HL-60 (cell line): ENCODE data around the gene IFI6.

Experiments used
- DNase-seq, 2 experiments: peaks; one replicate each; pipeline ENCODE4 v3.0.0-alpha.2; 2010 to 2020; ENCODE audit warnings: low read depth in 1 of 2, low spot score in 1 of 2
- H3K27ac ChIP-seq: fragments of 250-450 bp; sonication (Bioruptor Pico); replicated peaks from 2 replicates; pipeline ENCODE4 v1.5.1; 2020; ENCODE audit warnings: mild to moderate bottlenecking, moderate library complexity
- H3K27me3 ChIP-seq: fragments of 250-450 bp; sonication (Bioruptor Pico); 2 replicates; pipeline ENCODE4 v1.5.1; 2021; ENCODE audit warnings: mild to moderate bottlenecking, moderate library complexity; ENCODE audit not compliant: insufficient read depth, poor library complexity, severe bottlenecking
- H3K4me3 ChIP-seq: replicated peaks from 2 replicates; pipeline ENCODE4 v1.5.1; 2011; ENCODE audit warnings: mild to moderate bottlenecking, control low read depth, low read length; ENCODE audit not compliant: insufficient read depth
- GABPA ChIP-seq: IDR thresholded peaks from 2 replicates; pipeline ENCODE4 v1.6.1; 2012; ENCODE audit warnings: low read depth
- POLR2AphosphoS5 ChIP-seq: IDR thresholded peaks from 2 replicates; pipeline ENCODE4 v1.6.1; 2012; ENCODE audit warnings: low read depth
- SPI1 ChIP-seq: IDR thresholded peaks from 2 replicates; pipeline ENCODE4 v1.6.1; 2012; ENCODE audit warnings: low read depth, mild to moderate bottlenecking, borderline replicate concordance
- TF ChIP-seq, protein P1 (sequence below): IDR thresholded peaks from 2 replicates; pipeline ENCODE4 v1.6.1; 2012; ENCODE audit warnings: low read depth; ENCODE audit not compliant: insufficient replicate concordance
- TF ChIP-seq, protein P2 (sequence below): IDR thresholded peaks from one replicate; pipeline ENCODE4 v1.5.1; 2011; ENCODE audit warnings: low read length, control low read depth, inconsistent platforms; ENCODE audit not compliant: insufficient read depth

IFI6 gene

DNA sequence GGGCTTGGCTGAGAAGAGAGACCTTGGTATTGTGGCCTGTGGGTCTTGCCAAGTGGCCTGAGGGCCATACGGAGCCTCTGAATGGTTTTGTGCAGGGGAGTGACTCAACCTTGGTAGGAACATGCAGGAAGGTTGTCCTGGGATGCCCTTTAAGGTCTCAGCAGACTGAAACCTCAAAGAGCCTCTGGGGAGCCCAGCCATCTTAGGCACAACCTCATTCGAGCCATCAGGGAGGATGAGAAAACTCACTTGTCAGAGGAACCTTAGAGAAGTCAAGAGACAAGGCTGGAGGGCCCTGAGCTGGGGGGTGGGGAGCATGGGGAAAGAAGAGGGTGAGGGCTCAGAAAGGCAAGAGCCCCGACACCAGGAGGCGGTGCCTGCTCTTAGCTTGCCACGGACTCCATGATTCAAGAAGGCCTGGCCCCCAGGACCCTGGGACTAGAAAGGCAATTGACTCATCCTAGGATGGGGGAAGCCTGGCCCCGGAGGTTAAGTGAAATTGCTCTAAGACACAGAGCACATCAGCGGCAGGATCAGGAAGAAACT is 13.0 kb downstream of the IFI6 start:
- H3K27me3 ChIP-seq, result no peaks in the 10 kb centered on the region
- H3K4me3 ChIP-seq, result no peak overlapping the region
- peak in 1 of 2 experiments; percentile 47 for DNase-seq
- TF ChIP-seq SPI1 (no peak), POLR2AphosphoS5 (no peak), GABPA (no peak)
- TF ChIP-seq, protein P1, sequence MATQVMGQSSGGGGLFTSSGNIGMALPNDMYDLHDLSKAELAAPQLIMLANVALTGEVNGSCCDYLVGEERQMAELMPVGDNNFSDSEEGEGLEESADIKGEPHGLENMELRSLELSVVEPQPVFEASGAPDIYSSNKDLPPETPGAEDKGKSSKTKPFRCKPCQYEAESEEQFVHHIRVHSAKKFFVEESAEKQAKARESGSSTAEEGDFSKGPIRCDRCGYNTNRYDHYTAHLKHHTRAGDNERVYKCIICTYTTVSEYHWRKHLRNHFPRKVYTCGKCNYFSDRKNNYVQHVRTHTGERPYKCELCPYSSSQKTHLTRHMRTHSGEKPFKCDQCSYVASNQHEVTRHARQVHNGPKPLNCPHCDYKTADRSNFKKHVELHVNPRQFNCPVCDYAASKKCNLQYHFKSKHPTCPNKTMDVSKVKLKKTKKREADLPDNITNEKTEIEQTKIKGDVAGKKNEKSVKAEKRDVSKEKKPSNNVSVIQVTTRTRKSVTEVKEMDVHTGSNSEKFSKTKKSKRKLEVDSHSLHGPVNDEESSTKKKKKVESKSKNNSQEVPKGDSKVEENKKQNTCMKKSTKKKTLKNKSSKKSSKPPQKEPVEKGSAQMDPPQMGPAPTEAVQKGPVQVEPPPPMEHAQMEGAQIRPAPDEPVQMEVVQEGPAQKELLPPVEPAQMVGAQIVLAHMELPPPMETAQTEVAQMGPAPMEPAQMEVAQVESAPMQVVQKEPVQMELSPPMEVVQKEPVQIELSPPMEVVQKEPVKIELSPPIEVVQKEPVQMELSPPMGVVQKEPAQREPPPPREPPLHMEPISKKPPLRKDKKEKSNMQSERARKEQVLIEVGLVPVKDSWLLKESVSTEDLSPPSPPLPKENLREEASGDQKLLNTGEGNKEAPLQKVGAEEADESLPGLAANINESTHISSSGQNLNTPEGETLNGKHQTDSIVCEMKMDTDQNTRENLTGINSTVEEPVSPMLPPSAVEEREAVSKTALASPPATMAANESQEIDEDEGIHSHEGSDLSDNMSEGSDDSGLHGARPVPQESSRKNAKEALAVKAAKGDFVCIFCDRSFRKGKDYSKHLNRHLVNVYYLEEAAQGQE, result no peak
- TF ChIP-seq, protein P2, sequence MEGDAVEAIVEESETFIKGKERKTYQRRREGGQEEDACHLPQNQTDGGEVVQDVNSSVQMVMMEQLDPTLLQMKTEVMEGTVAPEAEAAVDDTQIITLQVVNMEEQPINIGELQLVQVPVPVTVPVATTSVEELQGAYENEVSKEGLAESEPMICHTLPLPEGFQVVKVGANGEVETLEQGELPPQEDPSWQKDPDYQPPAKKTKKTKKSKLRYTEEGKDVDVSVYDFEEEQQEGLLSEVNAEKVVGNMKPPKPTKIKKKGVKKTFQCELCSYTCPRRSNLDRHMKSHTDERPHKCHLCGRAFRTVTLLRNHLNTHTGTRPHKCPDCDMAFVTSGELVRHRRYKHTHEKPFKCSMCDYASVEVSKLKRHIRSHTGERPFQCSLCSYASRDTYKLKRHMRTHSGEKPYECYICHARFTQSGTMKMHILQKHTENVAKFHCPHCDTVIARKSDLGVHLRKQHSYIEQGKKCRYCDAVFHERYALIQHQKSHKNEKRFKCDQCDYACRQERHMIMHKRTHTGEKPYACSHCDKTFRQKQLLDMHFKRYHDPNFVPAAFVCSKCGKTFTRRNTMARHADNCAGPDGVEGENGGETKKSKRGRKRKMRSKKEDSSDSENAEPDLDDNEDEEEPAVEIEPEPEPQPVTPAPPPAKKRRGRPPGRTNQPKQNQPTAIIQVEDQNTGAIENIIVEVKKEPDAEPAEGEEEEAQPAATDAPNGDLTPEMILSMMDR, result no peak
- H3K27ac ChIP-seq, result peak overlapping the region; percentile 45

DNA sequence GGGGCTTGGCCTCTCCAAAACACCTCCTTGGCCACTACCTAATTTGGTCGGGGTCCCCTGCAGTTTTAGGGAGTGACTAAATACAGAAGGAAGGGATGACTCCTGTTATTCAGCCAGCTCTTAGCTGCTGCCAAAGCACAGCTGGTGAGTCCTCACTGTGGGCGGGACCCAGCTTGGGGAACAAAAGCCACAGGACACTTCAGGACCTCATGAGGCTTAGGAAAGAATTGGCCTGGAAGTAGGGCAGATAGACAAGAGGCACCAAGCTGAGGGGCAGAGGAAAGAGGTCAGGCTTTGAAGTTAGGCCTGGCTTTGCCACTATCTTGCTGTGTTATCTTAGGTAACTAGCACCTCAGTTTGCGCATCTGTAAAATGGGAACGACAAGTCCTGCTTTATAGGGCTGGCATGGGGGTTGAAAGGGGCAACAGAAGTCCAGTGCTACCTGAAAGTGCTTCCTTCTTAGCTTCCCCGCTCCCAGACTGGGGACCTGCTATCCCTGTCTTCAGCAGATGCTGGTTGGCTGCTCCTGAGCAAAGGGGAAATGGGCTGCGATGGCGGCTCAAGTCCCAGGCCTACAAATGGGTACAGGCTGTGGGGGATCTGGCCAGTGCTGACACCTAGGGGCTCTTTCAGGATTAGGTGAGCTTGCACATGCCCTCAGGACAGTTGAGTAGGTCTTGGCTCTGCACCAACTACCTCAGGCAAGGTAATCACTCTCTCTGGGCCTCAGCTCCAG is 15.7 kb downstream of the IFI6 start:
- H3K27me3 ChIP-seq, result no peaks in the 10 kb centered on the region
- peak overlapping the region; percentile 11 for H3K27ac ChIP-seq
- 0 out of 2 replicates have a peak, but pooled peaks have one; percentile 23 for TF ChIP-seq POLR2AphosphoS5
- no peak for TF ChIP-seq SPI1
- H3K4me3 ChIP-seq, result no peak overlapping the region
- peak in 1 of 2 experiments; percentile 56 for DNase-seq

- TF ChIP-seq, protein P1, result no peak
- TF ChIP-seq POLR2AphosphoS5, result no peak
- TF ChIP-seq, protein P2, result no peak
- TF ChIP-seq SPI1, result no peak
- TF ChIP-seq GABPA, result no peak
- no peak overlapping the region for H3K4me3 ChIP-seq
Observed at GRCh38 chr1:27655151-27655937, 16.6 kb downstream of the IFI6 start.

More at GRCh38 chr1:27655151-27655937, 16.6 kb downstream of the IFI6 start:
- Histone ChIP-seq H3K27ac (peak overlapping the region; percentile 11), H3K27me3 (no peaks in the 10 kb centered on the region)
- peak in 1 of 2 experiments; percentile 31 for DNase-seq
